PFSK-1 (cell line): ENCODE data around the gene SMCO4.

Experiments
- SIN3A ChIP-seq: IDR thresholded peaks from 2 replicates; pipeline ENCODE4 v1.6.1; 2012; ENCODE audit warnings: mild to moderate bottlenecking, low read length, moderate library complexity, borderline replicate concordance; ENCODE audit not compliant: insufficient read depth
- TAF1 ChIP-seq: IDR thresholded peaks from 2 replicates; pipeline ENCODE4 v1.6.1; 2012; ENCODE audit warnings: low read length, control low read depth, borderline replicate concordance; ENCODE audit not compliant: insufficient read depth

DNA sequence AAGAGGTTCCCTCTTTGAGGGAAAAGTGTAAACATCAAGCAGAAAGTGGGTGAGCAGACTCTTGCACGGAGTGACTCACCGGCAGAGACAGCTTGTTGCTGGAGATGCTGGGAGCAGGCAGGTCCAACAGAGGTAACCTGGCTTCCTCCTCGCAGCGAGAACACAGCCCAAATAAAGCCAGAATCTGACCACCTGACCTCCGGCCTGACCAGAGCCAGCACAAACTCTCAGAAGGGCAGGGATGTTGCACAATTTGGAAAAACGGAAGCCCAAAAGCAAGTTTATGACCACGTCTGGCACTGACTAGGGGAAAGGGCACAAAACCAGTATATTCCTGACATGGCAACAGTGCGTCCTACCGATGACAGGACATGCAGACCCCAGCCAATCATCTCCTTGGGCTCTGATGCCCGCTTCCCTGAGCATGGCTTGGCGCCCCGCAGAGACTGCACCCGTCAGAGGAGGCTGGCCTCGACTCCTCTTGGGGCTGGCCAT is 5.4 kb downstream of the SMCO4 start:
- TF ChIP-seq SIN3A (no peak), TAF1 (no peak)
